EL (cell line): ENCODE data around the gene PUS7L.
A peak's percentile ranks its signal among the peaks of the same experiment; 100 is the strongest.
"Not testable (repeated sequence)": the region's sequence is repeated elsewhere in the genome, so short reads cannot be mapped to it uniquely, and the experiment has no call there.

Source experiments
- DNase-seq: peaks from one replicate; pipeline ENCODE4 v3.0.0-alpha.2; 2016

The PUS7L gene

DNA sequence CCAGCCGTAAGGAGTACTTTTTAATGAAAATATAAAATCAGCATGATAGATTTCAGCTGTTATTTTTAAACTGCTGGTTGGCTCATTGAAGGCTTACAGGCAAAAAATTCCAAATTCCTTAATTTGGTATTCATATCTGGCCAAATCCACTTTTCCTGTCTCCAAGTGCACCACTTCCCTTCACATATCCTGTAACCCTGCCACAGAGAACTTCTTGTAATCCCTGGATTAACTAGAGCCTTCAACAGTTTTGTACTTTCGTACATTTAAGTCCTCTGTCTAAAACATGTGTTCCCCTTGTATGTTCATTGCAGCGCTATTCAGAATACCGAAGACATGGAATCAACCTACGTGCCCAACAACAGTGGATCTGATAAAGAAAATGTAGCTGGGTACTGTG, 9.6 kb downstream of the PUS7L start:
- DNase-seq = no peak

DNA sequence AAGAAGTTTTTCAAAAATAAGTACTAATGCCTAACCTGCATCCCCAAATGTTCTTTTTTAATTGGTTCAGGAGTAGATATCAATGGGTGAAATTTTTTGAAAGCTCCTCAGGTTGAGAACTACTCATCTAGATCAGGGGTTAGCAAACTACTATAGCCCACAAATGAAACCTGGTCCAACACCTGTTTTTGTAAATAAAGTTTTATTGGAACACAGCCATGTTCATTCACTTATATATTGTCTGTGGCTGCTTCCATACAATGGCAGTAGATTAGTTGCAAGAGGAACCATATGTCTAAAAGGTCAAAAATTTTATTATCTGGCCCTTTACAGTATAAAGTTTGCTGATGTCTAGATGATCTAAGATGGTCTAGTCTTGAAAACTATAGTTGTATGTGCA, 13.8 kb downstream of the PUS7L start:
- no peak for DNase-seq

DNA sequence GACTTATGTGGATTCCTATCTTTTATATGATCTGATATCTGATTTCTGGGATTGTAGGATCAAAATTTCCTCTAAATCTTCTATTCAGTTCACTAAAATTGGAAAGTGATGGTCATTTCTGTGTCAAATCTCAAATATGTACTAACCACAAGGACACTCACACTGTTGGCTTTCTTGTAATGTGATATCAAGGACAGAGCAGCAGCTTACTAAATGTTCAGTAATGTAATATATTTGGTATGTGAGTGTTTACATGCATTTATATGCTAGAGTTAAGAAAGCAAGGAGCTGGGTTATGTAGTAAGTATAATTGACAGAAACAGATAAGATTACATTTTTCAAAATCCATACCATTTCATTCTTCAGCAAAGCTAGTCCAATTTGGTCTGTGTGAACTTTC, 16.5 kb downstream of the PUS7L start:
- DNase-seq = peak; percentile 85

DNA sequence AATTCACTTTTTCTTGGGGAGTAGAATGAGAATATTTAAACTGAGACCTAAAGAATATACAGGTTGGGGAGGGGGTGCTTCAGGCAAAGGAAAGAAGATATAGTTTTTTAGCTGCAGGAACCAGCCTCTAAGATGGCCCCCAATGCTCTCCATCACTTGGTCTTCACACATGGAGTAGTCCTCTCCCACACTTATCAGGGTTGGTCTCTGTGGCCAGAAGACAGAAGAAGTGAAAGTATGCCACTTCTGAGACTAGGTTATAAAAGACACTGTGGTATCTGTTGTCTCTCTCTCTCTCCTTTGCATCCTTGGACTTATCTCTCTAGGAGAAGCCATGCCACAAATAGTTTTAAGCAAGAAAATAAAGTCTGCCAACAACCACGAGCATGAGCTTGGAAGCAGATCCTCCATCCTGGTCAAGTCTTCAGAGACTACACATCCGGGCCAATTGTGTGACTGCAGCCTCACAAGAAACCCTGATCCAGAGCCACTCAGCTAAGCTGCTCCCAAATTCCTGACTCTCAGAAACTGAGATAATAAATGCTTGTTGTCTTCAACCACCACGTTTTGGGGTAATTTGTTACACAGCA, 18.0 kb downstream of the PUS7L start:
- DNase-seq = peak; percentile 34

DNA sequence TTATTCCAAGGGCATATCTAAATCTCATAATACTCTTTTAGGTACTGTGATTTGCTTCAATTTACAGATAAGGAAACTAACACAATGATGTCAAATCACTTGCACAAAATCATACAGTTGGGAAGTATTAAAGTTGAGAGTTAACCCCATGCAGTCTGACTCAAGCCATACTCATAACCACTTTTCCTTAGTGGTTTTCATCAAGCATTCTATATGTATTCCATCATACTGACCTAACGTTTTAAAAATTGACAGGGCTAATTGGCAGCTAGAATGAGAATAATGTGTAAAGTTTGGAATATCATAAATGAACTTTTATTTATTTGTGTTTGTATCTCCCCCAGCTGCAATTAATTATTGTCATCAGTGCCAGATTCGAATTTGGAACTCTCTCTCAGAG, 20.9 kb downstream of the PUS7L start:
- DNase-seq = peak; percentile 78

DNA sequence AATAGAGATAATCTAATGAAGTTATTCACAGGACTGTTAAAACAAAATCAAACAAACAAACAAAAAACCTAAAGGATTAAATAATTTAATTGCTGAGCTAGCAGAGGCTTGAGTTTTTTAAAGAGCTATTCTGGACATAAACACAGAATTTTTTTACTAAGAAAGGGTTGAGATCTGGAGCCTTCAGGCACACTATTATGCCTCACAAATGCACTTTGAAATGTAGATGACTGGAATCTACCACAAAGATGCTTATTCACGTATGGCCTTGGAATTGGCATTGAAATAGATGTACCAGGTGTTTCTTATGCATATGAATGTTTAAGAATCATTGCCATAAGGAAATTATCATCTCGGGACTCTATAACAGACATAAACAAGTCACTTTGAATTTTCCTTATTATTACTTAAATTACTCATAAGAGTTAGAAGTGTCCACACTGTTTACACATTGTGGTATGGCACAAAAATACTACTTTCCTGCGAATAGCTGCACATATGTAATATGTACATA, 21.6 kb downstream of the PUS7L start:
- no peak for DNase-seq

DNA sequence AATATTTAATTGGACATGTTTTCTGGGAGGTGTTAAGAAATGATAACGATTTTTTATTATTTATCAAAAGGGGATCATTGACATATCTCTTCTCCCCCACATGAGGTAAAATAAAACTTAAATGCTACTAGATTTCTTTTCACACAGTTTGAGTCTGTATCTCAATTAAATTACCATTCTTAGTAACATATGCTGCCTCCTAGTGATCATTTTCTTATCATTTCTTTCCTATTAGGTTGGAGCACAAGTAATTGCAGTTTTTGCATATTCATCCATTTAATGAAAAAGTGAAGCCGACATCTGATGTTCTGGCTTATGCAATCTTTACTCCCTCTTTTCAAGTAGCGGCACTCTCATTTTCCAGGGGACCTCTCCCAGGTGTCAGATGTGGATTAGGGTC, 24.9 kb downstream of the PUS7L start:
- no peak for DNase-seq

DNA sequence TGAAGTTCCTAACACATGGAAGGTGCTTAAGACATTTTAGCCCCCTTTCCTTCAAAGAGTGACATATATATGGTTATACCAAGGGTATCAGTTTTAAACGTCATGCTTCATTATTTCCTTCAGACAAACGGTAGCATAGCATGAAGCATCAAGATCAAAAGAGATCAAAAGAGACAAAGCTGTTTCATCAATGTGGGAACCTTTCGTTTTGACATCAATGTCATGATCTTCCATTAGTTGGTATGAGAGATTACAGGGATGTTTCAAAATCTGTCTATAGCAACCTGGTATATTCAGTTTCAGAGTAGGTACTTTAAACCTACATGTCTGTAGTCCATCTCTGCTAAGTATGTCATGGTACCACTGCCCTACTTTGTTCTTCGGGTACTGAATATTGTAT, 28.3 kb downstream of the PUS7L start:
- DNase-seq = no peak

DNA sequence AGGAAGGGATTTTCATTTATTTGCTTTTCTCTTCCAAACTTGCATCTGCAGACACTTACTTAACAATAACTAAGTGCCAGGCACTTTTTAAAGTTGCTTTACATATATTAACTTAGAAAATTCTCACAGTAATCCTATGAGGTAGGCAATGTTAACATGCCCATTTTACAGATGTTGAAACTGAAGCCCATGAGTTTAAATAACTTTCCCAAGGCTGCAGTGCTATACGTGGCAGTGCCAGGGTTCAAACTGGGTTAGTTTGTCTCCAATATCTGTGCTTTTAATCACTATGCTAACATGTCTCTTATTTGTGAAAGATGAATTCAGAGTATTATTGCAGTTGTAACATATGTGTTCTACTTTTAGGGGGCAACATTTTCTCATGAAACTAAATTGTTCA, 29.9 kb downstream of the PUS7L start:
- no peak for DNase-seq

DNA sequence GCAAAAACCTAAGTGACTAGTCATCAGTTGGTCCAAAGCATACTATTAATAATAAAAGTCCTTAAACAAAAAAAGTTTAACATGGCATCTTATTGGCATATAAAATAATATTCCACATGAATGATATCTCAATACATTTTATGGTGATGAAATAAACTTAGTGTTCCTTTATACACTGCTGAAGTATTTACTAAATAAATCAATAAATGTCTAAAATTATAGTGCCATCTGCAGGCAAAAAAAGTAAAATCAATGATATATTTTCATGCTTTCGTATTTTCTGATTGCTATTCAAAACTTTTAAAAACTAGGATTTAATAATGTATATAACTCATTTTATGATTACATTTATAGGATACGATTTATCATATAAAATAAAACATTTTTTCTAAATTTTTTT, 30.5 kb downstream of the PUS7L start:
- no peak for DNase-seq

DNA sequence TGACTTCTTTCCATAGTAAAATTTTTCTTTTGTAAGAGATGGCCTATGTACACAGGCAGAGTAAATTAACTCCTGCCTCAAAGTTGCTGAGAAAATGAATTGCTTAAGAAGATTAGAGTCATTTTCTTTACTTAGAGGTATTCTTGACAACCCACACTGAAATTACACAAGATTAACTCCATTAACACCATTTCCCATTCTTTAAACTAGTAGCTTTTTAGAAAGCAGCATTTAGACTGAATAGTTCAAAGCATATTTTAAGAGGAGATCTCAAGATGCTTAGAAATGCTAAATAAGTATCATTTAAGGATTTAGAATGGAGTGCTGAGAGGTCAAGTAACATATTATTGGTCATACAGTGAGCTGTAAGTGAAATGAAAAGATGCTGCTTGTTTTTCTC, 35.5 kb downstream of the PUS7L start:
- DNase-seq = no peak

DNA sequence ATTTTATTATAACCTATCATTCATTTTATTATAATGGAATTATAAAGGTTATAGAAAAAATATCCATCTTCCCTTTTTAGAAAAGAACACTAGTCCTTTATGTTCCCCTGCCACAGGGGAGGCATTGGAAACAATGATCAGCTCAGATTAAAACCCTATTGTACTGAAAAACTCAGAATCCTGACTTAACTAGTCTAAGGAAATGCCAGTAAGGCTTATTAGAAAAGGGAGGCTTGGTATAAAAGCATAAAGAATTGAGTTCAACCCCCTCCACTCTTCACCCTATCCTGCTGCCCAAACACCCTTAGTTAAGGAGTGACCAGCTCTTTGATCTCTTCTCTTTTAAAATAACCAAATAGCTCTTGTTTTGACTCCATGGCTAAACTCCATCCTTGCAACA, 36.0 kb downstream of the PUS7L start:
- no peak for DNase-seq

DNA sequence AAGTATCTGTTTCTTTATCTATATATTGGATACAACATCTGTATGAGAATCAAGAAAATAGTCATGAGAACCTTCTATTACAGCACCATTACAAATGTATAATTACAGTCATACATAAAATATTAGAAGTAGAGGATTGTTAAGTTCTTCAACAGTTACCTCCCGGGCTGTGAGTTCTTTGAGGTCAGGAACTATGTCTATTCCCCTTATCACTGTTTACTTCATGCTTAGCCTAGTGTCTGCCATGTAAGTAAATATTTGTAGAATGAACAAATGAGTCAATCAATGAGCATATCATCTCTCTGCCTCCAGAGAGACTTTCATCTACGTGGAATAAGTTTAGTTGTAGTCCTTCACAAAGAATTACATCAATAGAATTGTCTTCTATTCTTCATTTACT, 47.2 kb downstream of the PUS7L start:
- no peak for DNase-seq

DNA sequence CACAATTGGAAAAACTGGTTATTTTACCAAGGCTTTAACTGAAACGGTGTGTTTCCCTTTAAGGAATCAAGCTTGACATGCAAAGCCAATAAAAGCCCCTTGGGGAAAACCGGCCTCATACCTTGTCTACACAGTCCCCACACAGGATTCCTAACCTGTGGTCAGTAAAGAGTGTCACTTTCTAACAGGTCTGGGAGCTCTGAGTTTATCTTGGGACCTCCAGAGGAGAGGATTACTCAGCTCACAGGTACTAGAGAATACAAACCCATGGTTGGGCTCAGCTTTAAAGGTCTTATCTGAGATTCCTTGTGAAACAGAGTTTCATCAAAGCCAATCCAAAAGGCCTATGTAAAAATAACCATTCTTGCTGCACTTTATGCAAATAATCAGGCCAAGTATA, 54.8 kb downstream of the PUS7L start:
- DNase-seq = not testable (repeated sequence)

DNA sequence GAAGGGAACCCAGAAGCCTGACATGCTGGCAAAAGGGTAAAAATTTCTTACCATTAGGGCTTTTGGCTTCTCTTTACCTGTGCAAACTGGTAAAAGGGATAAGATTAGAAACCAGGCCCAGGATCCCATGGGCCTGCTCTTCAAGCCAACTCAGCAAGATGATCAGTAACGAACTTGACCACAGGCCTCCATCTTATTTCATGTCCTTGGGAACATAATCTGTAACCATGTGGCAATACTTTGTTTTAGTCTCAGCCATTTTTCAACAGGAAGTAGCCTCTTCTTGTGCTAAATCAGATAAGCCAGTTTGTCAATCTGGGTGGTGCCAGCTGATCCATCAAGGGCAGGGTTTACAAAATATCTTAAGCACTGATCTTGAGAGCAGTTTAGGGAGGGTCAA, 57.4 kb downstream of the PUS7L start:
- not testable (repeated sequence) for DNase-seq

DNA sequence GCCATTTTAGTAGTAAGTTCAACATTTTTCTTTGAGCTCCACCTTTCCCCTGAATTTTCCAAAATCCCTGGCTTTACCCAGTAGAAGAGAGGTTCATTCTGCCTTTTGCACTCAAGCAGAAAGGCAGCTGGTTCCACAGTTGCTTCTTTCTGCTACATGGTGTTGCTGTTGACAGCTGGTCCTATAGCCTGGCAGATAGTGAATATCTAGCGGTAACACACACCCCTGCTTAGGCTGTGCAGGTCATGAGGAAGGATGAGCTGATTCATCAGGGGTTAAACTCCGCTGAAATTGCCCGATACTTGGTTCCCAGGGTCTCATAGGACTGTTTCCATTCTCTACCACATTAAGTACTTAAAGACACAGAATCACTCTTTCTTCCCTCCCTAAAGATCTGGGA, 62.4 kb downstream of the PUS7L start:
- DNase-seq = no peak

DNA sequence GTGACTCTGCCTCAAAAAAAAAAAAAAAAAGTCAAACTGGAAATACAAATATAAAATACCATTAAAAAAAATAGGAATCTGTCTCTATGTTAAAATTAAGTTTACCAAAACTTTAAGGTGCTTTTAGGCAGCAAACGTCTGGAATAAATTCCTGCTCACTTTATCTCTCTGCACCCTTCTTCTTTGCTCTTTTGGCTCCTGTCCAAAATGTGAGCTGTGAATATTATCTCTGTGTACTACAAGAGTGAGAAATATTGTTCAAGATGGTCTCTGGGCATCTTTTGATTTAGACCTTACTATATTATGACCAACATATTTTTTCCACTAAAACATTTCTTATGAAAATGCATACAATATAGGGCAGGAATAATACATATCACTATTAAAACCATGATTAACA, 63.7 kb downstream of the PUS7L start:
- DNase-seq = no peak

DNA sequence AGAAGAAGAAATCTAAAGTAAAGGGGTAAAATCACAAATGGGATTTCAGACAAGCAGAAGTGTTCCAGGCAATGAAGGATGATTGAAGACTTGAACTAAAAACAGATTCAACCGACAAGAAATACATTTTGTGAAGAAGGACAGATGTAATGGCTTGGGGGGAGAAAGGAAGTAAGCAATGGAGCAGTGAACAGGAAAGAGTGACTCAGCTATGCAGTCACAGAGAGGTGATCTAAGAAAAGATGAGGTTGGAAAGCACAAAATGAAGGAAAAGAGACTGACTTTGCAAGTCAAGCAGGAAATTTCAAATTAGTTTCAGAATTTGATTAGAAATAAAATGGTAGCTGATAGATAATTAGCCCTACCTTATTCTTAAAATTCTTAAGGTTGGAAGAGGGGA, 66.5 kb downstream of the PUS7L start:
- peak; percentile 32 for DNase-seq

DNA sequence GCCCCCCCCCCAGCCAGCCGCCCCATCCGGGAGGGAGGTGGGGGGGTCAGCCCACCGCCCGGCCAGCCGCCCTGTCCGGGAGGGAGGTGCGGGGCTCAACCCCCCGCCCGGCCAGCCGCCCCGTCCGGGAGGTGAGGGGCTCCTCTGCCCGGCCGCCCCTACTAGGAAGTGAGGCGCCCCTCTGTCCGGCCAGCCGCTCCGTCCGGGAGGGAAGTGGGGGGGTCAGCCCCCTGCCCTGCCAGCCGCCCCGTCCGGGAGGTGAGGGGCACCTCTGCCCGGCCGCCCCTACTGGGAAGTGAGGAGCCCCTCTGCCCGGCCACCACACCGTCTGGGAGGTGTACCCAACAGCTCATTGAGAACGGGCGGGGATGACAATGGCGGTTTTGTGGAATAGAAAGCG, 73.1 kb downstream of the PUS7L start:
- DNase-seq = not testable (repeated sequence)

DNA sequence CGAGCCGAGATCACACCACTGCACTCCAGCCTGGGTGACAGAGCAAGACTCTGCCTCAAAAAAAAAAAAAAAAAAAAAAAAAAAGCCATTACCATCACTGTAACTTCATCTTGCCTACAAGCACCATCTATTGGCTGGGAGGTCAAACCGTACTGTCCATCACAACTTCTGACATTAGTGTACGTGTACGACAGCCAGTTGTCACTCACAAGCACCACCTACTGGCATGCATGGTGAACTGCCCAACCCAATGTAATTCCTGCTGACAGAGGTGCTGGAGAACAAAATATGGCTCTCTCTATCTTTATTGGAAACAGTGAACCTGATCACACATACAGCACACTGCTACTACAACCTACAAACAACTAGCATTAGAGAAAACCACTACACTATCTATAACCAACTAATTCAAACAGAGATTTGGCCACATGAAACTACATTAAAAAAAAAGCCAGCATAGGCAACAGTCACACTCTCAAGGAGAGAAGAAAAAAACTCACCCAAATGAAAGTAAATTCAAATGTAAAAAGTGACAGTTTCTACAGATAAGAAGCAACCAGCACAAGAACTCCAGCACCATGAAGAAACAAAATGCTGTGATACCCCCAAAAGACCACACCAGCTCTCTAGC, 82.3 kb downstream of the PUS7L start:
- DNase-seq = peak; percentile 6

DNA sequence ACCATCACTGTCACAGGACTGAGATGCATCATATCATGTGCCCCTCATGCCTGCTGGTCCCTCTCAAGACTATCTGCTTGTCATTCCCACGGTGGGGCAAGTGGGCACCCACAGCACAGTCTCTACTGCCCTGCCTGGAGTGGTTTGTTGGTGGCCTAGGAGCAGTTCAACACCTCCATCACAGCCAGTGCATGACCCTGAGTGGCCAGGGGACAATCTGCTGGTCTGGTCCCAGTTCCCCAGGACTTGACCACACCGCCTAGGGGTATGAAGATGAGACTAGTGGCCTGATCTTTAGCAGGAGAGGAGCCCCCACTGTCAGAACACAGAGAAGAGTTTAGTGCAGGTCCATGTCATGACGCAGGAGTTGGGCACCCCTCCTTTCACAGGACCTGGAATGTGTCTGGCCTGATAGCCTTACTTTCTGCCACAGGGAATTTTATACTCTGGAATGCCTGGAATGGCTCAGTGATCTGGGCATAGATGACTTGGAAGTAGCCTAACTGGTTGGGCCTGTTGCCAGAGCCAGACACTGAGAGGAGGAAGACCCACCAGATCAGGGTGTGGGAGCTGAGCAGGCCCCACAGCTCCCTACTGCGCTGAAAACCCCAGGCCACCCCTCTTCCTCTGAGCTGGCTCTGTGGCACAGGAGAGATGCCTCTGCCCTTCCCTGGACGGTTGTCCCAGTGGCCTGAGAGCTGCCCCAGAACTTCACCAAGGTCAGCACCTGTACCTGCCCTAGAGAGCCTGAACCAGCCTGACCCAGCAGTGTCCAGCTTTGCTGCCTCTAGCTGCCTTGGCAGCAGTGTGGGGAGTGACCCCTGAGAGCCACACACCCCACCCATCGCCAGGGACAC, 83.3 kb downstream of the PUS7L start:
- peak; percentile 16 for DNase-seq

DNA sequence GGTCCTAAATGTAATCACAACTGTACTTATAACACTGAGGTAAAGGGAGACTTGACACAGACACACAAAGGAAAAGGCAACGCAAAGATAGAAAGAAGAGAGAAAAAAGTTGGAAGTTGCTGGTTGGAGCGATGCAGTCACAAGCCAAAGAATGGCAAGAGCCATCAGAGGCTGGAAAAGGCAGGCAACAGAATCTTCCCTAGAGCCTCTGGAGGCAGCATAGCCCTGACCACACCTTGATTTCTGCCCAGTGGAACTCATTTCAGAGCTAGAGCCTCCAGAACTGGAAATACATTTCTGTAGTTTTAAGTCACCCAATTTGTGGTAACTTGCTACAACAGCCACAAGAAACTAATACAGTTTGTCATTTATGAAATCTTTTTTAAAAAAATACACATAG, 89.2 kb downstream of the PUS7L start:
- DNase-seq = no peak
